Measurements from ENCODE around the gene DIO3.

- TF ChIP-seq, protein P1, sequence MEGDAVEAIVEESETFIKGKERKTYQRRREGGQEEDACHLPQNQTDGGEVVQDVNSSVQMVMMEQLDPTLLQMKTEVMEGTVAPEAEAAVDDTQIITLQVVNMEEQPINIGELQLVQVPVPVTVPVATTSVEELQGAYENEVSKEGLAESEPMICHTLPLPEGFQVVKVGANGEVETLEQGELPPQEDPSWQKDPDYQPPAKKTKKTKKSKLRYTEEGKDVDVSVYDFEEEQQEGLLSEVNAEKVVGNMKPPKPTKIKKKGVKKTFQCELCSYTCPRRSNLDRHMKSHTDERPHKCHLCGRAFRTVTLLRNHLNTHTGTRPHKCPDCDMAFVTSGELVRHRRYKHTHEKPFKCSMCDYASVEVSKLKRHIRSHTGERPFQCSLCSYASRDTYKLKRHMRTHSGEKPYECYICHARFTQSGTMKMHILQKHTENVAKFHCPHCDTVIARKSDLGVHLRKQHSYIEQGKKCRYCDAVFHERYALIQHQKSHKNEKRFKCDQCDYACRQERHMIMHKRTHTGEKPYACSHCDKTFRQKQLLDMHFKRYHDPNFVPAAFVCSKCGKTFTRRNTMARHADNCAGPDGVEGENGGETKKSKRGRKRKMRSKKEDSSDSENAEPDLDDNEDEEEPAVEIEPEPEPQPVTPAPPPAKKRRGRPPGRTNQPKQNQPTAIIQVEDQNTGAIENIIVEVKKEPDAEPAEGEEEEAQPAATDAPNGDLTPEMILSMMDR (IDR thresholded peaks at IDR 0.05) = no peak
- no peak for TF ChIP-seq POLR2A (IDR thresholded peaks at IDR 0.05)
Measured at GRCh38 chr14:101594511-101595148, 33.3 kb downstream of the DIO3 start.

Data from breast epithelium (tissue), 3 donors.